Measurements from ENCODE around the gene ZNF460. TPM values are rescaled to one million over a fixed set of nuclear protein-coding genes. Genes with fewer than 3 reads are reported as not detected.

The ZNF460 gene
- total and polyA plus RNA-seq, 2 of the 8 experiments (the other 6 are each of a cell fraction or from before 2014, with no cell fraction given) = 9.3 to 57.9 TPM

DNA sequence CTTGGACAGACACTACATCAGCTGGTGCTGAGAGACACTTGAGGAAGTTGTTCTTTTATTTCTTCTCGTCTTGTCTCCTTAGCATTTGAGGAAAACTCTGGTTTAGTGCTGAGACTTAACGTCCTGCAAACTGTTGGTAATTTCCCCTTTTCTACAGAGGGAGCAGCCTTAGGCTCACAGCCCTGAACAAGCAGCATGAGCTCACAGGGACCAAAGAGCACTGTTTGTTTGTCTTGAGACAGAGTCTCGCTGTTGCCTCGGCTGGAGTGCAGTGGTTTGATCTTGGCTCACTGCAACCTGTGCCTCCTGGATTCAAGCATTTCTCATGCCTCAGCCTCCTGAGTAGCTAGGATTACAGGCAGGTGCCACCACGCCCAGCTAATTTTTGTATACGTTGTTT lies 34.3 kb upstream of the ZNF460 start (continued):
- no peak for TF ChIP-seq SP4 (IDR thresholded peaks at IDR 0.05; ENCODE audit: low read length)
- TF ChIP-seq, protein P1, sequence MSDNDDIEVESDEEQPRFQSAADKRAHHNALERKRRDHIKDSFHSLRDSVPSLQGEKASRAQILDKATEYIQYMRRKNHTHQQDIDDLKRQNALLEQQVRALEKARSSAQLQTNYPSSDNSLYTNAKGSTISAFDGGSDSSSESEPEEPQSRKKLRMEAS (IDR thresholded peaks at IDR 0.05) = no peak
- no peak for TF ChIP-seq SIX5 (IDR thresholded peaks at IDR 0.05; ENCODE audit: low read depth, low read length)
- TF ChIP-seq HDAC2 (IDR thresholded peaks at IDR 0.05; ENCODE audit: borderline replicate concordance in 1 of 2, low read depth in 2 of 2, low read length in 2 of 2) = no peak
- no peak for TF ChIP-seq JUN (IDR thresholded peaks at IDR 0.05; ENCODE audit: low read depth, low read length)
- TF ChIP-seq CBX5 (IDR thresholded peaks at IDR 0.05; ENCODE audit: low read depth, low read length) = no peak
- TF ChIP-seq HDAC6 (IDR thresholded peaks at IDR 0.05; ENCODE audit: low read depth, low read length) = no peak
- TF ChIP-seq ZNF274 (IDR thresholded peaks at IDR 0.05; ENCODE audit: borderline replicate concordance, extremely low read depth, low read length) = no peak
